HepG2 (cell line): ENCODE results near the gene DUSP16. TPM values are rescaled to one million over a fixed set of nuclear protein-coding genes. Genes with fewer than 3 reads are reported as not detected.
A peak's percentile ranks its signal among the peaks of the same experiment; 100 is the strongest.

ENCODE experiments used
- ATAC-seq: fragments of 200-7000 bp; cut with Tn5 transposase; 3 replicates; pipeline ENCODE4 v1.9.1; 2020; ENCODE audit warnings: mild to moderate bottlenecking, moderate library complexity
- BruUV-seq: library from RNA; stranded (reverse); fragments of 400-500 nt; replicated peaks from 2 replicates; lab custom pipeline; 2021; lab: Mats Ljungman, UMichigan
- CTCF ChIA-PET: fragments of 300-600 bp; formaldehyde crosslinking; extraction: SDS; loops from one replicate; lab custom pipeline; 2021; ENCODE audit warnings: low total read pairs, inconsistent platforms, low intra/inter-chr PET ratio; lab: Yijun Ruan, JAX
- POLR2A ChIA-PET: fragments of 350-600 bp; sonication (Branson Sonifier 250); formaldehyde crosslinking; loops from one replicate; lab custom pipeline; 2020; ENCODE audit warnings: antibody characterized with exemption, inconsistent platforms; lab: Yijun Ruan, JAX
- DNase-seq: peaks from one replicate; pipeline ENCODE4 v3.0.0-alpha.2; 2015; ENCODE audit warnings: low spot score
- FAIRE-seq: peaks from 3 replicates; lab custom pipeline; 2011; peaks lifted over from hg19 to GRCh38; lab: Jason Lieb, UNC
- H2AFZ ChIP-seq: one replicate; pipeline ENCODE4 v1.6.1; 2011; ENCODE audit warnings: low read length, inconsistent platforms
- H3K27ac ChIP-seq: fragments of 300-600 bp; 3 replicates; pipeline ENCODE4 v1.8.0; 2011; ENCODE audit warnings: mixed run types, mild to moderate bottlenecking, mixed read lengths, low read length, inconsistent platforms; ENCODE audit not compliant: insufficient read depth; ENCODE audit errors: extremely low read length
- H3K27me3 ChIP-seq, 2 experiments: fragments of 200-600 bp in 1 of 2; 2 replicates in 1 of 2; 3 replicates in 1 of 2; pipeline versions ENCODE4 v1.6.0 to v1.8.0; 2011; ENCODE audit warnings: low read length in 2 of 2, mild to moderate bottlenecking in 2 of 2, moderate library complexity in 2 of 2, inconsistent platforms in 1 of 2; ENCODE audit not compliant: insufficient read depth in 2 of 2, control insufficient read depth in 1 of 2
- H3K36me3 ChIP-seq, 2 experiments: fragments of 200-600 bp in 1 of 2; replicated peaks in 1 of 2; 2 replicates in 1 of 2; 3 replicates in 1 of 2; pipeline versions ENCODE4 v1.5.1 to v1.8.0; 2011; ENCODE audit warnings: low read length in 2 of 2, inconsistent platforms in 1 of 2; ENCODE audit not compliant: insufficient read depth in 2 of 2, control insufficient read depth in 1 of 2
- H3K4me1 ChIP-seq: 2 replicates; pipeline ENCODE4 v1.5.1; 2012; ENCODE audit warnings: low read length, inconsistent platforms; ENCODE audit not compliant: insufficient read depth
- H3K4me2 ChIP-seq: 2 replicates; pipeline ENCODE4 v1.6.0; 2011; ENCODE audit warnings: low read depth, low read length, inconsistent platforms
- H3K4me3 ChIP-seq, 3 experiments: fragments of 200-600 bp in 1 of 3; sonication (generic), shearing (Covaris generic) in 1 of 3; replicated peaks in 1 of 3; 2 replicates each; pipeline ENCODE4 v1.5.1; 2011 to 2016; ENCODE audit warnings: low read length in 3 of 3, inconsistent platforms in 2 of 3, low read depth in 2 of 3, mild to moderate bottlenecking in 2 of 3, control low read depth in 1 of 3, mixed read lengths in 1 of 3; ENCODE audit not compliant: insufficient read depth in 1 of 3
- H3K79me2 ChIP-seq: one replicate; pipeline ENCODE4 v1.6.1; 2011; ENCODE audit warnings: low read length, inconsistent platforms; ENCODE audit not compliant: insufficient read depth
- H3K9ac ChIP-seq: 2 replicates; pipeline ENCODE4 v1.6.0; 2011; ENCODE audit warnings: mild to moderate bottlenecking, low read depth, low read length, inconsistent platforms; ENCODE audit not compliant: insufficient read depth
- H3K9me3 ChIP-seq: 2 replicates; pipeline ENCODE4 v1.5.1; 2012; ENCODE audit warnings: mild to moderate bottlenecking, low read length
- H4K20me1 ChIP-seq: 2 replicates; pipeline ENCODE4 v1.6.0; 2011; ENCODE audit warnings: inconsistent platforms, mild to moderate bottlenecking, low read length, moderate library complexity; ENCODE audit not compliant: insufficient read depth
- GABPA ChIP-seq, 2 experiments: IDR thresholded peaks; 2 replicates each; pipeline ENCODE4 v1.6.1; 2011 to 2016; ENCODE audit warnings: low read depth in 2 of 2, low read length in 1 of 2, missing biosample characterization in 1 of 2, missing genetic modification characterization in 1 of 2
- HNRNPL ChIP-seq: fragments of 200-400 bp; formaldehyde crosslinking; IDR thresholded peaks from 2 replicates; pipeline ENCODE4 v1.6.1; 2017; ENCODE audit warnings: mild to moderate bottlenecking, low read depth, low read length
- HOXA5 ChIP-seq: sonication (generic); formaldehyde crosslinking; IDR thresholded peaks from 2 replicates; pipeline ENCODE4 v1.4.0; 2020; ENCODE audit warnings: missing genetic modification reagents
- ZNF282 ChIP-seq: fragments of 450-650 bp; IDR thresholded peaks from 2 replicates; pipeline ENCODE4 v1.6.1; 2018; ENCODE audit not compliant: partially characterized antibody
- ZNF768 ChIP-seq: sonication (generic); formaldehyde crosslinking; IDR thresholded peaks from 2 replicates; pipeline ENCODE4 v1.4.0; 2020; ENCODE audit warnings: missing genetic modification reagents
- WGBS: methylation state at CpG from one replicate; pipeline ENCODE4 v1.1.6; 2017; ENCODE audit warnings: low lambda C conversion rate; 5-methylcytosine and 5-hydroxymethylcytosine counted together
- in situ Hi-C: cut with HindIII; loops from 2 replicates; pipeline ENCODE4 v1.10.0; 2017; ENCODE audit warnings: low pct_unique_long_range_greater_than_20kb; ENCODE audit not compliant: extremely low pct_ligation_motif_present
- intact Hi-C: fragments of 100-400 bp; cut with micrococcal nuclease; formaldehyde crosslinking; loops from one replicate; pipeline ENCODE4 v1.10.0; 2022; ENCODE audit not compliant: unreplicated experiment
- polyA plus RNA-seq, 8 experiments: library from polyadenylated mRNA; depleted of rRNA in 3 of 8; stranded (reverse) in 7 of 8; unstranded in 1 of 8; fragments of >200 nt; fragmentation: Illumina TruSeq in 4 of 8; extraction: Trizol in 4 of 8; gene quantifications; 2 replicates each; pipeline versions ENCODE4 v1.2.1 to v1.2.3, GENCODE V29; 2011 to 2016; ENCODE audit warnings: low read depth in 4 of 8, missing spikeins in 1 of 8, mixed read lengths in 1 of 8; ENCODE audit not compliant: insufficient read depth in 1 of 8
- total RNA-seq, 5 experiments: library from RNA; depleted of rRNA; stranded (reverse); fragments of >200 nt; fragmentation: Illumina TruSeq; extraction: Trizol; gene quantifications; 2 replicates each; pipeline ENCODE4 v1.2.3, GENCODE V29; 2016; ENCODE audit warnings: low read depth in 1 of 5
- TF ChIP-seq, protein P1 (sequence below): sonication (generic); formaldehyde crosslinking; IDR thresholded peaks from 2 replicates; pipeline ENCODE4 v1.4.0; 2020; ENCODE audit warnings: missing genetic modification reagents
- TF ChIP-seq, protein P2 (sequence below), 2 experiments: sonication (generic) in 1 of 2; formaldehyde crosslinking in 1 of 2; IDR thresholded peaks; 2 replicates each; pipeline versions ENCODE4 v1.4.0 to v1.6.1; 2018 to 2020; ENCODE audit warnings: missing genetic modification reagents in 2 of 2, borderline replicate concordance in 1 of 2, low read depth in 1 of 2, mild to moderate bottlenecking in 1 of 2, missing biosample characterization in 1 of 2
- TF ChIP-seq, protein P3 (sequence below): sonication (generic); formaldehyde crosslinking; IDR thresholded peaks from 2 replicates; pipeline ENCODE4 v1.4.0; 2020; ENCODE audit warnings: missing genetic modification reagents, borderline replicate concordance
- TF ChIP-seq, protein P4 (sequence below): sonication (generic); formaldehyde crosslinking; conservative IDR thresholded peaks from 2 replicates; pipeline ENCODE4 v1.4.0; 2020; ENCODE audit warnings: mild to moderate bottlenecking, missing genetic modification reagents, moderate library complexity

The DUSP16 gene
- total and polyA plus RNA-seq, 2 of the 13 experiments (the other 11 are each of a cell fraction or from before 2014, with no cell fraction given) = 45.7 to 46.6 TPM

DNA sequence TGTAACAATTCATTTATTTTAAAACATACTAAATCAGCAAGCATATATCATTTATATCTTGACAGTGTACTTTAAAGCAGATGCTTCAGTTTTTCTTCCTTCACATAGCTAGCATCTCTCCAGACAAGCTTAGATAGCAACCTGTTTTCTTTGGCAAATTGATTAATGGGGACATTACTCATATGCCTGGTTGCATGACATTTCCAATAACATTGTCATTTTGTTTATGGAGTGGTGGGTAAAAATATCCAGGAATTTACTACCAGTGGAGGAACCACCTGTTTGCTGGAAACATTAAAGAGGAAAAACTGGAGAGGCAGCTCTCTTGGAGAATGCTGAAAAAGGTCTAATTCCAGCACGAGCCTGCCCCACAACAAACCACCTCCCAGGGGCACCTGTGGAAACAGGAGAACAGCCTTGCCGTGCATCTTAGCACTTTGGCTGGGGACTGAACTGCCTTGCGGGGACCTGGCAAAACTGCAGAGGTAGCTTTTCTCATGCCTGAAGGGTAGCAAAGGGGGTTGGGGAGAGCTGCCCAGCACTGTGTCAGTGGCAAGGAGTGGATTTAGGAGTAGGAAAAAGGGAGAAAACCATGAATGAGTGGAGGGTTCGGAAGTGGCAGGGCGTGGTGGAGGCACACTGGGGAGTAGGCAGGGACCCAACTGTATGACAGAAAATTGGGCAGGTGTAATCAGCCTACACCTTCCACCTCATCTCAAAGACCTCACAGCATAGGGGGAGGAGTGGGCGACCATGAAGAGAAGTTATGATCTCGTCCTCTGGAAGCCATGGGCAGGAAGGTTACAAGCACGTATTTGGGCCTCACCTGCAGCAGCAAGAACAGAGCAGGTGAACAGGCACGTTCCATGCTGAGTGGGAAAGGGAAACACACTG lies 37.3 kb upstream of the DUSP16 start:
- no peak overlapping the region for H3K9ac ChIP-seq
- H2AFZ ChIP-seq = no peak overlapping the region
- 0 out of 2 replicates have a peak overlapping the region, but pooled peaks have one; percentile 14 for H3K4me2 ChIP-seq
- WGBS = 72% methylated on average over 9 of the region's 9 CpGs
- no peak overlapping the region for H3K4me3 ChIP-seq
- H3K27me3 ChIP-seq = no peaks in the 10 kb centered on the region
- ChIA-PET CTCF (no interaction called here), POLR2A (interaction anchor here (1.0 to 2.4 kb wide), 2 partner anchors 12 to 37 kb away, joined by 3 to 12 read pairs; partner anchors contain the start of genes CREBL2 and DUSP16)
- no peaks in the 10 kb centered on the region for H3K9me3 ChIP-seq
- no TSS peak for BruUV-seq
- DNase-seq (no peak), ATAC-seq (no peak), FAIRE-seq (no peak)
- intact Hi-C loops = no loop called here
- no peaks in the 10 kb centered on the region for H3K79me2 ChIP-seq
- peaks cover 24% of the 10 kb centered on the region for H3K4me1 ChIP-seq
- H3K36me3 ChIP-seq = no peaks in the 10 kb centered on the region
- in situ Hi-C loops = no loop called here
- H4K20me1 ChIP-seq = no peaks in the 10 kb centered on the region
- no peak overlapping the region for H3K27ac ChIP-seq
- no peak for TF ChIP-seq HNRNPL
- TF ChIP-seq, protein P1, sequence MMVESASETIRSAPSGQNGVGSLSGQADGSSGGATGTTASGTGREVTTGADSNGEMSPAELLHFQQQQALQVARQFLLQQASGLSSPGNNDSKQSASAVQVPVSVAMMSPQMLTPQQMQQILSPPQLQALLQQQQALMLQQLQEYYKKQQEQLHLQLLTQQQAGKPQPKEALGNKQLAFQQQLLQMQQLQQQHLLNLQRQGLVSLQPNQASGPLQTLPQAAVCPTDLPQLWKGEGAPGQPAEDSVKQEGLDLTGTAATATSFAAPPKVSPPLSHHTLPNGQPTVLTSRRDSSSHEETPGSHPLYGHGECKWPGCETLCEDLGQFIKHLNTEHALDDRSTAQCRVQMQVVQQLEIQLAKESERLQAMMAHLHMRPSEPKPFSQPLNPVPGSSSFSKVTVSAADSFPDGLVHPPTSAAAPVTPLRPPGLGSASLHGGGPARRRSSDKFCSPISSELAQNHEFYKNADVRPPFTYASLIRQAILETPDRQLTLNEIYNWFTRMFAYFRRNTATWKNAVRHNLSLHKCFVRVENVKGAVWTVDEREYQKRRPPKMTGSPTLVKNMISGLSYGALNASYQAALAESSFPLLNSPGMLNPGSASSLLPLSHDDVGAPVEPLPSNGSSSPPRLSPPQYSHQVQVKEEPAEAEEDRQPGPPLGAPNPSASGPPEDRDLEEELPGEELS = no peak
- TF ChIP-seq, protein P2, sequence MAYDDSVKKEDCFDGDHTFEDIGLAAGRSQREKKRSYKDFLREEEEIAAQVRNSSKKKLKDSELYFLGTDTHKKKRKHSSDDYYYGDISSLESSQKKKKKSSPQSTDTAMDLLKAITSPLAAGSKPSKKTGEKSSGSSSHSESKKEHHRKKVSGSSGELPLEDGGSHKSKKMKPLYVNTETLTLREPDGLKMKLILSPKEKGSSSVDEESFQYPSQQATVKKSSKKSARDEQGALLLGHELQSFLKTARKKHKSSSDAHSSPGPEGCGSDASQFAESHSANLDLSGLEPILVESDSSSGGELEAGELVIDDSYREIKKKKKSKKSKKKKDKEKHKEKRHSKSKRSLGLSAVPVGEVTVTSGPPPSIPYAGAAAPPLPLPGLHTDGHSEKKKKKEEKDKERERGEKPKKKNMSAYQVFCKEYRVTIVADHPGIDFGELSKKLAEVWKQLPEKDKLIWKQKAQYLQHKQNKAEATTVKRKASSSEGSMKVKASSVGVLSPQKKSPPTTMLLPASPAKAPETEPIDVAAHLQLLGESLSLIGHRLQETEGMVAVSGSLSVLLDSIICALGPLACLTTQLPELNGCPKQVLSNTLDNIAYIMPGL (CRISPR knock-in tag; IDR thresholded peaks at IDR 0.05; ENCODE audit: borderline replicate concordance in 1 of 2, low read depth in 1 of 2) = no peak
- no peak for TF ChIP-seq GABPA (IDR thresholded peaks at IDR 0.05; ENCODE audit: low read depth, low read length)
- no peak for TF ChIP-seq GABPA (CRISPR knock-in tag; IDR thresholded peaks at IDR 0.05; ENCODE audit: low read depth)
- peak; percentile 60; the same call in 1 of the 2 replicates for TF ChIP-seq ZNF768 (CRISPR knock-in tag)
- TF ChIP-seq, protein P3, sequence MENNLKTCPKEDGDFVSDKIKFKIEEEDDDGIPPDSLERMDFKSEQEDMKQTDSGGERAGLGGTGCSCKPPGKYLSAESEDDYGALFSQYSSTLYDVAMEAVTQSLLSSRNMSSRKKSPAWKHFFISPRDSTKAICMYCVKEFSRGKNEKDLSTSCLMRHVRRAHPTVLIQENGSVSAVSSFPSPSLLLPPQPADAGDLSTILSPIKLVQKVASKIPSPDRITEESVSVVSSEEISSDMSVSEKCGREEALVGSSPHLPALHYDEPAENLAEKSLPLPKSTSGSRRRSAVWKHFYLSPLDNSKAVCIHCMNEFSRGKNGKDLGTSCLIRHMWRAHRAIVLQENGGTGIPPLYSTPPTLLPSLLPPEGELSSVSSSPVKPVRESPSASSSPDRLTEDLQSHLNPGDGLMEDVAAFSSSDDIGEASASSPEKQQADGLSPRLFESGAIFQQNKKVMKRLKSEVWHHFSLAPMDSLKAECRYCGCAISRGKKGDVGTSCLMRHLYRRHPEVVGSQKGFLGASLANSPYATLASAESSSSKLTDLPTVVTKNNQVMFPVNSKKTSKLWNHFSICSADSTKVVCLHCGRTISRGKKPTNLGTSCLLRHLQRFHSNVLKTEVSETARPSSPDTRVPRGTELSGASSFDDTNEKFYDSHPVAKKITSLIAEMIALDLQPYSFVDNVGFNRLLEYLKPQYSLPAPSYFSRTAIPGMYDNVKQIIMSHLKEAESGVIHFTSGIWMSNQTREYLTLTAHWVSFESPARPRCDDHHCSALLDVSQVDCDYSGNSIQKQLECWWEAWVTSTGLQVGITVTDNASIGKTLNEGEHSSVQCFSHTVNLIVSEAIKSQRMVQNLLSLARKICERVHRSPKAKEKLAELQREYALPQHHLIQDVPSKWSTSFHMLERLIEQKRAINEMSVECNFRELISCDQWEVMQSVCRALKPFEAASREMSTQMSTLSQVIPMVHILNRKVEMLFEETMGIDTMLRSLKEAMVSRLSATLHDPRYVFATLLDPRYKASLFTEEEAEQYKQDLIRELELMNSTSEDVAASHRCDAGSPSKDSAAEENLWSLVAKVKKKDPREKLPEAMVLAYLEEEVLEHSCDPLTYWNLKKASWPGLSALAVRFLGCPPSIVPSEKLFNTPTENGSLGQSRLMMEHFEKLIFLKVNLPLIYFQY (CRISPR knock-in tag) = no peak
- TF ChIP-seq HOXA5 = 0 out of 2 replicates have a peak, but pooled peaks have one; percentile 25
- no peak for TF ChIP-seq ZNF282
- TF ChIP-seq, protein P4, sequence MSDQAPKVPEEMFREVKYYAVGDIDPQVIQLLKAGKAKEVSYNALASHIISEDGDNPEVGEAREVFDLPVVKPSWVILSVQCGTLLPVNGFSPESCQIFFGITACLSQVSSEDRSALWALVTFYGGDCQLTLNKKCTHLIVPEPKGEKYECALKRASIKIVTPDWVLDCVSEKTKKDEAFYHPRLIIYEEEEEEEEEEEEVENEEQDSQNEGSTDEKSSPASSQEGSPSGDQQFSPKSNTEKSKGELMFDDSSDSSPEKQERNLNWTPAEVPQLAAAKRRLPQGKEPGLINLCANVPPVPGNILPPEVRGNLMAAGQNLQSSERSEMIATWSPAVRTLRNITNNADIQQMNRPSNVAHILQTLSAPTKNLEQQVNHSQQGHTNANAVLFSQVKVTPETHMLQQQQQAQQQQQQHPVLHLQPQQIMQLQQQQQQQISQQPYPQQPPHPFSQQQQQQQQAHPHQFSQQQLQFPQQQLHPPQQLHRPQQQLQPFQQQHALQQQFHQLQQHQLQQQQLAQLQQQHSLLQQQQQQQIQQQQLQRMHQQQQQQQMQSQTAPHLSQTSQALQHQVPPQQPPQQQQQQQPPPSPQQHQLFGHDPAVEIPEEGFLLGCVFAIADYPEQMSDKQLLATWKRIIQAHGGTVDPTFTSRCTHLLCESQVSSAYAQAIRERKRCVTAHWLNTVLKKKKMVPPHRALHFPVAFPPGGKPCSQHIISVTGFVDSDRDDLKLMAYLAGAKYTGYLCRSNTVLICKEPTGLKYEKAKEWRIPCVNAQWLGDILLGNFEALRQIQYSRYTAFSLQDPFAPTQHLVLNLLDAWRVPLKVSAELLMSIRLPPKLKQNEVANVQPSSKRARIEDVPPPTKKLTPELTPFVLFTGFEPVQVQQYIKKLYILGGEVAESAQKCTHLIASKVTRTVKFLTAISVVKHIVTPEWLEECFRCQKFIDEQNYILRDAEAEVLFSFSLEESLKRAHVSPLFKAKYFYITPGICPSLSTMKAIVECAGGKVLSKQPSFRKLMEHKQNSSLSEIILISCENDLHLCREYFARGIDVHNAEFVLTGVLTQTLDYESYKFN = no peak
